CD4-positive, CD25-positive, alpha-beta regulatory T cell (primary cell): ENCODE data around the gene ACVR2B. TPM values are rescaled to one million over a fixed set of nuclear protein-coding genes. Genes with fewer than 3 reads are reported as not detected.
A peak's percentile ranks its signal among the peaks of the same experiment; 100 is the strongest.

ENCODE experiments used
- ATAC-seq, 2 donors: fragments of 150-1000 bp; cut with Tn5 transposase; one replicate each; pipeline ENCODE4 v1.10.0; 2021; ENCODE audit warnings: low read depth in 2 of 2, moderate number of reproducible peaks in 2 of 2, moderate library complexity in 1 of 2
- DNase-seq, 3 donors: peaks; one replicate each; pipeline versions ENCODE4 v3.0.0 to v3.0.0-alpha.2; 2012 to 2022; ENCODE audit warnings: mixed read lengths in 1 of 3
- H3K27ac ChIP-seq: one replicate; pipeline ENCODE4 v1.7.0; 2013; ENCODE audit warnings: mild to moderate bottlenecking, low read length; ENCODE audit not compliant: insufficient read depth, poor library complexity, severe bottlenecking
- H3K27me3 ChIP-seq: one replicate; pipeline ENCODE4 v1.7.0; 2013; ENCODE audit warnings: low read length; ENCODE audit not compliant: control insufficient read depth, insufficient read depth
- H3K36me3 ChIP-seq: one replicate; pipeline ENCODE4 v1.7.0; 2013; ENCODE audit warnings: mild to moderate bottlenecking, low read length, moderate library complexity; ENCODE audit not compliant: control insufficient read depth, insufficient read depth
- H3K4me1 ChIP-seq: 2 replicates; pipeline ENCODE4 v1.7.0; 2013; ENCODE audit warnings: mild to moderate bottlenecking, low read length; ENCODE audit not compliant: insufficient read depth, control insufficient read depth, poor library complexity, severe bottlenecking
- H3K4me3 ChIP-seq: one replicate; pipeline ENCODE4 v1.7.0; 2013; ENCODE audit warnings: low read depth, mild to moderate bottlenecking, low read length, moderate library complexity
- H3K9me3 ChIP-seq, 2 experiments: 1 replicate in 1 of 2; 2 replicates in 1 of 2; pipeline ENCODE4 v1.7.0; 2013; ENCODE audit warnings: low read length in 2 of 2, mild to moderate bottlenecking in 1 of 2, moderate library complexity in 1 of 2; ENCODE audit not compliant: control insufficient read depth in 2 of 2
- H3K27ac Mint-ChIP-seq, 3 donors: one replicate each; pipeline ENCODE4 v1.8.0; 2020 to 2022; ENCODE audit warnings: mild to moderate bottlenecking in 3 of 3, mixed read lengths in 3 of 3, moderate library complexity in 2 of 3
- H3K27me3 Mint-ChIP-seq: one replicate; pipeline ENCODE4 v1.8.0; 2022; ENCODE audit warnings: mild to moderate bottlenecking, mixed read lengths
- H3K36me3 Mint-ChIP-seq: one replicate; pipeline ENCODE4 v1.8.0; 2020; ENCODE audit warnings: mixed read lengths
- H3K4me1 Mint-ChIP-seq, 4 donors: one replicate each; pipeline ENCODE4 v1.8.0; 2020 to 2022; ENCODE audit warnings: mixed read lengths in 4 of 4, mild to moderate bottlenecking in 1 of 4
- H3K4me3 Mint-ChIP-seq, 4 donors: one replicate each; pipeline ENCODE4 v1.8.0; 2020 to 2022; ENCODE audit warnings: mild to moderate bottlenecking in 4 of 4, mixed read lengths in 4 of 4, moderate library complexity in 3 of 4
- H3K9me3 Mint-ChIP-seq, 7 donors: one replicate each; pipeline ENCODE4 v1.8.0; 2020 to 2022; ENCODE audit warnings: mixed read lengths in 7 of 7, mild to moderate bottlenecking in 3 of 7, moderate library complexity in 2 of 7
- polyA plus RNA-seq, 4 donors: library from polyadenylated mRNA; unstranded; fragments of 300-500 nt; fragmentation: Illumina TruSeq; gene quantifications; one replicate each; pipeline ENCODE4 v1.2.3, GENCODE V29; 2021
- total RNA-seq: library from RNA; stranded (reverse); gene quantifications from one replicate; pipeline ENCODE4 v1.2.3, GENCODE V29; 2022

Gene ACVR2B
- total and polyA plus RNA-seq, 5 donors from 2014 or later, result 0.14 to 12.7 (median 1.4) TPM

DNA sequence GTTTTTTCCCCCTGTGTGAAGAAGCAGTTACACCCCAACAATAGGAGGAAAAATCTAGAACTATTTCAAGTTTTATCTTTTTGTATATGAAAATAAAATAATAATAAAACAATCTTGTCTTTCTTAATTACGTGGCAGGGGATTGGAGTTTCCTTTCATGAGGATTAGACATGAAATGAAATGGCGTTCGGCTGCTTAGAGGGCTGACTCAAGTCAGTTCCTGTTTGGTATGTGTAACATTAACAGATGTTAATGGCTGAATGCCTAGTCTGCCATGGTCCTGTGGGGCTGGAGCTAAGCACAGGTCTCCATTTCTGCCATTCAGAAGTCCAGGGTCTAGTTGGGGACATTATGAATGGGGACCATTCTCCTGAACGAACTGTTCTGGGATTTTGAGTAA is 39.3 kb downstream of the ACVR2B start:
- H3K36me3 ChIP-seq, result no peaks in the 10 kb centered on the region
- no peaks in the 10 kb centered on the region for H3K9me3 ChIP-seq
- H3K4me1 Mint-ChIP-seq, result peaks cover 6 to 19% (median 14%) of the 10 kb centered on the region in 4 donors
- H3K4me3 Mint-ChIP-seq, result no peak overlapping the region
- no peak overlapping the region for H3K4me3 ChIP-seq
- ATAC-seq (no peak), DNase-seq (no peak)
- H3K27me3 Mint-ChIP-seq, result no peaks in the 10 kb centered on the region
- no peak overlapping the region for H3K27ac Mint-ChIP-seq
- peaks cover 12% of the 10 kb centered on the region for H3K4me1 ChIP-seq
- no peaks in the 10 kb centered on the region for H3K27me3 ChIP-seq
- no peak overlapping the region for H3K27ac ChIP-seq
- H3K36me3 Mint-ChIP-seq, result no peaks in the 10 kb centered on the region
- H3K9me3 Mint-ChIP-seq, result no peaks in the 10 kb centered on the region

DNA sequence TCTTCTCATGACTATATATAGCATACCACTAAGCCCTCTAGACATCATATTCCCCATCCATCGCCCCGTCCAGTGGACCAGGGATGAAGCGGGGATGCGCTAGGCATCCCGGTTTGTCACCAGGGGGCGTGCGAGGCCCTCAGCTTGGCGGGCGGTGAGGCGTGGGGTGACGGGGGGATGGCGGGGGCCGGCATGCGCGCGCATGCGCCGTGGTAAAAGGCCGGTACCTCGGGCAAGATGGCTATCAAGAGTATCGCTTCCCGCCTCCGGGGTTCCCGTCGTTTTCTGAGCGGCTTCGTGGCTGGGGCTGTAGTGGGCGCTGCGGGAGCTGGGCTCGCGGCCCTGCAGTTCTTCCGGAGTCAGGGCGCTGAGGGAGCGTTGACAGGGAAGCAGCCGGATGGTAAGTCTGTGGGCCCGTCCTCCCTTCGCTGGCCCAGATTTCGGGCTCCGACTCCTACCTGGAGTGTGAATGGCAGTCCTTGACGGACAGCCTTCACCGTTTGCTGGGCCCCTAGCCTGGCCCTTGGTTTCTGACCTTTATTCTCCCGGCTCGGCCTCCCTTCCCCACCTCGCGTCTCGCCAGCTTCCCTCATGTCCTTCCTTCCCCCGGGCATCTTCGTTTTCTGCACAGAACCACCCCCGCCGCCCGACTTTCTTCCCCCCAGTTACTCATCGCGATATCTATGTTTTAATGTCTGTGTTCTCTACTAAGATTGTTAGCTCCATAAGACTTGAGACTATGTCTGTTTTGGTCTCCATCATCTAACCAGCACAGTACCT is 42.6 kb downstream of the ACVR2B start, which contains the start of gene EXOG:
Gene EXOG, plus strand, starts transcription at position 210 of the 780 bp plus-strand sequence. Its CDS starts 28 bp downstream, at position 238.
- no peaks in the 10 kb centered on the region for H3K27me3 ChIP-seq
- H3K27me3 Mint-ChIP-seq, result no peaks in the 10 kb centered on the region
- peak; percentile 87 to 94 (median 92) for DNase-seq
- peaks cover 12 to 46% (median 27%) of the 10 kb centered on the region in 4 donors for H3K4me1 Mint-ChIP-seq
- H3K27ac ChIP-seq, result peak within 1 kb of the TSS; percentile 56
- no peaks in the 10 kb centered on the region for H3K9me3 ChIP-seq
- peaks cover 8% of the 10 kb centered on the region for H3K36me3 Mint-ChIP-seq
- peak within 1 kb of the TSS; percentile 82 to 95 (median 94) for H3K27ac Mint-ChIP-seq
- H3K4me3 ChIP-seq, result peak within 1 kb of the TSS; percentile 90
- peak within 1 kb of the TSS; percentile 95 to 98 (median 98) for H3K4me3 Mint-ChIP-seq
- H3K4me1 ChIP-seq, result peaks cover 19% of the 10 kb centered on the region
- H3K36me3 ChIP-seq, result peaks cover 10% of the 10 kb centered on the region
- ATAC-seq, result peak; percentile 88 to 90
- peaks cover 0 to 1% (median 0%) of the 10 kb centered on the region in 7 donors for H3K9me3 Mint-ChIP-seq

DNA sequence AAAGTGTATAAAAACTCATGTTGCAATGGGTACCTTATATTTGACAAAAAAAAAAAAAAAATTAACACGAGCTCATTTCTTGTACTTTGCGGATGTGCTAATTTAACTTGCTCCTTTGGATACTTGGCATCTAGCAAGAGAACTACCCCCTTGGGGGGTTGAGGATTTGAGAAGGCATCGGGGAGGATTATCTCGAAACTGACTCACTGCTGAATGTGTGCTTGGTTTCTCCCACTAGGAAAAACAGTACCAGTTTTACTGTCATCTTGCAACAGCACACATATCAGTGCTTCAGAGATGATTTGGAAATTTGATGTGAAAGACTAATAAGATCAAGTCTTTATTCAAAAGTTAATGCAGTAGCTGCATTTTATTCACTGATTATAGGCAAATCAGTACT is 43.3 kb downstream of the ACVR2B start:
- Histone ChIP-seq H3K4me3 (peak overlapping the region; percentile 90), H3K9me3 (no peaks in the 10 kb centered on the region), H3K36me3 (peaks cover 15% of the 10 kb centered on the region), H3K27ac (no peak overlapping the region), H3K27me3 (no peaks in the 10 kb centered on the region), H3K4me1 (peaks cover 19% of the 10 kb centered on the region)
- Mint-ChIP-seq H3K27me3 (no peaks in the 10 kb centered on the region), H3K36me3 (peaks cover 11% of the 10 kb centered on the region), H3K9me3 (peaks cover 0 to 1% (median 0%) of the 10 kb centered on the region in 7 donors), H3K27ac (peak overlapping the region; percentile 82 to 95 (median 94)), H3K4me3 (peak overlapping the region; percentile 95 to 98 (median 98)), H3K4me1 (peaks cover 12 to 46% (median 27%) of the 10 kb centered on the region in 4 donors)
- ATAC-seq (no peak), DNase-seq (peak in 1 of 3 donors; percentile 9)

DNA sequence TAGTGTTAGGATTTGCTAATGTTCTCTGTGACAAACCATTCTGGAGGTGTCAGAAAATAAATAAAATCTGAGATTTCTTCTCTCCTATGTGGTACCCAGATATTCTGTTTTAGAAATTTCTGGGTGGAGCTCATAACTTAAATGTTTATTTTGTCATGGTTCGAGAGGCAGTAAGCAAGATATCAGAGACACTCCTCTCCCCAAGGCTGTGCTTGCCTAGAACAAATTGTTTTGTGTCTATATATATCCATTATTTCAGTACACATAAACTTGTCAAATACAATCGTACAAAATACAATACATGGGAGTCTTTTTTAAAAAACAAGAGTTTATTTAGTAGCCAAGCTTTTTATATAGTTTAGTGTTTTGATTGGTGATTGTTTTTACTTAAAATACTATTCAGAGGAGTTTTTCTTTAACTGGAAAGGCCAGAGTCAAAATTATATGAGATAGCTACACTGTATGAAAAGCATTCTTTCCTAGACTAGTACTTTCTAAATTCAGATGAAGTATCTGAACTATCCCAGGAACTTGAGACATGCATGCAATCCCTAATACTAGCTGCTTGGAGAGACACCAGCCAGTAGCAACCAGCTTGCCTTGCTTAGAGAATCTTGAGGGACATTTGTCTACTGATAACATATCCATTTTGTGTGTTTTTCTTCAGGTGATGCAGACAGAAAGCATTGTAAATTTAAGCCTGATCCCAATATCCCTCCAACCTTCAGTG is 47.2 kb downstream of the ACVR2B start:
- Mint-ChIP-seq H3K27ac (no peak overlapping the region), H3K4me1 (peaks cover 17 to 46% (median 28%) of the 10 kb centered on the region in 4 donors), H3K9me3 (peaks cover 0 to 1% (median 0%) of the 10 kb centered on the region in 7 donors), H3K36me3 (peaks cover 26% of the 10 kb centered on the region), H3K4me3 (peak overlapping the region in 1 of 4 donors; percentile 7), H3K27me3 (no peaks in the 10 kb centered on the region)
- Histone ChIP-seq H3K27me3 (no peaks in the 10 kb centered on the region), H3K9me3 (no peaks in the 10 kb centered on the region), H3K27ac (no peak overlapping the region), H3K4me1 (peaks cover 19% of the 10 kb centered on the region), H3K4me3 (no peak overlapping the region), H3K36me3 (peaks cover 34% of the 10 kb centered on the region)
- ATAC-seq, result no peak
- DNase-seq, result no peak

DNA sequence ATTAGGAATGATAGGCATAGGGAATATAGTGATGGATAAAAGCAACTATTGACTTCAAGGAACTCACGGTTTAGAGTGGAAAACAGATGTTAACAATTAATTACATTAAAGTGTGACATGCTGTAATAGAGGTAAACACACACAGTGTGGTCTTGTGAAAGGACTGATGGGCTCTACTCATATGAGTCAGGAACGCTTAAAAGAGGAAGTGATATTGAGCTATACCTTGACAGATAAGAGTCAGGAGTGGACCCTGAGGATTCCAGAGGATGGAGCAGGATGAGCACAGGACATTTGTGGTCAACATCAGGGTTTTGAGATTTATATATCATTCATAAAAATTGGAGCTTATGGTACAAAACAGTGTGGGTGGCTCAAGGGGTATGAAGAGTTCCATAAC is 53.4 kb downstream of the ACVR2B start:
- no peaks in the 10 kb centered on the region for H3K9me3 ChIP-seq
- H3K9me3 Mint-ChIP-seq, result no peaks in the 10 kb centered on the region
- H3K4me1 ChIP-seq, result no peaks in the 10 kb centered on the region
- peak overlapping the region in 1 of 3 donors; percentile 38 for H3K27ac Mint-ChIP-seq
- peaks cover 59% of the 10 kb centered on the region for H3K36me3 ChIP-seq
- DNase-seq, result no peak
- peaks cover 28% of the 10 kb centered on the region for H3K36me3 Mint-ChIP-seq
- H3K4me3 ChIP-seq, result no peak overlapping the region
- peaks cover 0 to 5% (median 1%) of the 10 kb centered on the region in 4 donors for H3K4me1 Mint-ChIP-seq
- H3K27me3 ChIP-seq, result no peaks in the 10 kb centered on the region
- no peak overlapping the region for H3K27ac ChIP-seq
- no peak for ATAC-seq
- no peaks in the 10 kb centered on the region for H3K27me3 Mint-ChIP-seq
- H3K4me3 Mint-ChIP-seq, result no peak overlapping the region

DNA sequence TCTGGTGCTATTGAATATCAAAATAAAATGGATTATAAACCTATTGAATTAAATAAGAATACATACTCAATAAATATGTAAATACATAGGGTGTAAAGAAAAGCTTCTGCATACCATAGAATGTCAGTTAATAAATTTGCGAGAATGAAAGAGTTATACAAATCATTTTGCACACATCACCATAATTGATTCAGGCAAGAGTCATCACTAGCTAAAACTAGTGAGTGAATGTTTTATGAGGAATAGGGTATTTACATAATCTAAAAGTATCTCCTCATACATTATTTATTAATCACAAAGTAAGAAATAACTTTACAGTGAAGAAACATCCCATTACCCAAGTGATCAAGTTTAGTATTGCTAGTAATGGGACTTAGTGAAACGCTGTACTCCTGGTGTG is 56.0 kb downstream of the ACVR2B start:
- H3K27me3 ChIP-seq, result no peaks in the 10 kb centered on the region
- Mint-ChIP-seq H3K9me3 (no peaks in the 10 kb centered on the region), H3K4me3 (no peak overlapping the region), H3K27ac (no peak overlapping the region), H3K4me1 (no peaks in the 10 kb centered on the region), H3K27me3 (no peaks in the 10 kb centered on the region), H3K36me3 (peaks cover 25% of the 10 kb centered on the region)
- H3K9me3 ChIP-seq, result no peaks in the 10 kb centered on the region
- no peak overlapping the region for H3K27ac ChIP-seq
- no peaks in the 10 kb centered on the region for H3K4me1 ChIP-seq
- ATAC-seq (no peak), DNase-seq (no peak)
- no peak overlapping the region for H3K4me3 ChIP-seq
- H3K36me3 ChIP-seq, result peaks cover 67% of the 10 kb centered on the region

DNA sequence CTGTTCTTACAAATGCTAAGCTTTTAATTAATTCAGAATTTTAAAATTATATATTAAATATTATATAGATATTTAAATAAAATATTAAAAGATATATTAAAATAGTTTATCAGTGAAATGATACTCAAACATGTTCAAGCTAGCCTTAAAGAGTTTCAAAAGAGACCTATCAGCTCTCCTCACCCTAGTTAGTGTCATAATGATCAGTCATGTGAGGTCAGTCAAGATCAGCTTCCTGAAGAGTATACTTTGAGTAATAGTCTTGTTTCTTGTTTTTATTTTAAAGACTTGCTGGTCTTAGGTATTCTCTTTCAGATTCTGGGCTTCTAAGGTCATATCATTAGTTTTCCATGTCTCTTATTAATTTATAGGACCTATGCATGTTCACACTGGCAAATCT is 56.9 kb downstream of the ACVR2B start:
- no peak overlapping the region for H3K4me3 ChIP-seq
- H3K9me3 Mint-ChIP-seq, result no peaks in the 10 kb centered on the region
- no peaks in the 10 kb centered on the region for H3K4me1 ChIP-seq
- ATAC-seq, result no peak
- no peaks in the 10 kb centered on the region for H3K27me3 ChIP-seq
- no peaks in the 10 kb centered on the region for H3K9me3 ChIP-seq
- no peak for DNase-seq
- H3K4me3 Mint-ChIP-seq, result no peak overlapping the region
- no peak overlapping the region for H3K27ac ChIP-seq
- no peaks in the 10 kb centered on the region for H3K4me1 Mint-ChIP-seq
- no peaks in the 10 kb centered on the region for H3K27me3 Mint-ChIP-seq
- H3K36me3 Mint-ChIP-seq, result peaks cover 24% of the 10 kb centered on the region
- peaks cover 69% of the 10 kb centered on the region for H3K36me3 ChIP-seq
- H3K27ac Mint-ChIP-seq, result peak overlapping the region in 1 of 3 donors; percentile 21
